SU-DHL-6 (cell line): ENCODE data around the gene NUDT14.

Experiments
- H2AFZ ChIP-seq: fragments of 200-600 bp; sonication (generic); 2 replicates; pipeline ENCODE4 v1.6.1; 2014; ENCODE audit warnings: low read depth, mild to moderate bottlenecking, moderate library complexity, mixed read lengths, antibody characterized with exemption, low read length; ENCODE audit not compliant: severe bottlenecking
- H3F3A ChIP-seq: fragments of 200-600 bp; shearing (Covaris generic); 2 replicates; pipeline ENCODE4 v1.6.0; 2016; ENCODE audit warnings: antibody characterized with exemption, mild to moderate bottlenecking; ENCODE audit not compliant: insufficient read depth
- H3K27ac ChIP-seq: fragments of 200-600 bp; sonication (generic); 2 replicates; pipeline ENCODE4 v1.5.1; 2016; ENCODE audit warnings: low read depth, mild to moderate bottlenecking, low read length, moderate library complexity, mixed read lengths
- H3K27me3 ChIP-seq: fragments of 200-600 bp; sonication (generic), shearing (Covaris generic); 2 replicates; pipeline ENCODE4 v1.6.0; 2014; ENCODE audit warnings: mild to moderate bottlenecking, low read length
- H3K36me3 ChIP-seq: fragments of 200-600 bp; sonication (generic); 2 replicates; pipeline ENCODE4 v1.6.1; 2014; ENCODE audit warnings: mild to moderate bottlenecking, low read length, mixed read lengths
- H3K4me2 ChIP-seq: fragments of 300-600, 200-600 bp; shearing (Covaris generic), sonication (generic); 2 replicates; pipeline ENCODE4 v1.6.0; 2014; ENCODE audit warnings: low read length, low read depth, mild to moderate bottlenecking; ENCODE audit not compliant: poor library complexity, severe bottlenecking
- H3K4me3 ChIP-seq: fragments of 200-600 bp; sonication (generic); 2 replicates; pipeline ENCODE4 v1.5.1; 2014; ENCODE audit warnings: antibody characterized with exemption, low read length, mild to moderate bottlenecking, mixed read lengths; ENCODE audit not compliant: insufficient read depth, poor library complexity, severe bottlenecking
- H3K79me2 ChIP-seq: fragments of 200-600 bp; sonication (generic); 2 replicates; pipeline ENCODE4 v1.6.1; 2014; ENCODE audit warnings: mild to moderate bottlenecking, low read length, moderate library complexity; ENCODE audit not compliant: insufficient read depth
- H3K9ac ChIP-seq: fragments of 200-600 bp; sonication (generic); 2 replicates; pipeline ENCODE4 v1.7.0; 2014; ENCODE audit warnings: mild to moderate bottlenecking, low read length
- H3K9me2 ChIP-seq: fragments of 200-600 bp; sonication (generic); replicated peaks from 2 replicates; pipeline ENCODE4 v1.6.1; 2014; ENCODE audit warnings: low read length; ENCODE audit not compliant: insufficient read depth
- H3K9me3 ChIP-seq: fragments of 200-600 bp; sonication (generic); 2 replicates; pipeline ENCODE4 v1.6.1; 2014; ENCODE audit warnings: low read length, mixed read lengths; ENCODE audit not compliant: insufficient read depth
- H4K20me1 ChIP-seq: fragments of 200-600 bp; sonication (generic); 2 replicates; pipeline ENCODE4 v1.6.1; 2014; ENCODE audit warnings: low read depth, mild to moderate bottlenecking, antibody characterized with exemption, low read length, moderate library complexity, mixed read lengths
- CTCF ChIP-seq: fragments of 200-600 bp; sonication (generic); IDR thresholded peaks from one replicate; pipeline ENCODE4 v1.5.1; 2017; ENCODE audit warnings: antibody characterized with exemption, mild to moderate bottlenecking, low read length, moderate library complexity; ENCODE audit not compliant: insufficient read depth, poor library complexity, severe bottlenecking
- EZH2phosphoT487 ChIP-seq: fragments of 200-600 bp; sonication (generic), shearing (Covaris generic); conservative IDR thresholded peaks from 2 replicates; pipeline ENCODE4 v1.6.1; 2018; ENCODE audit warnings: mild to moderate bottlenecking, antibody characterized with exemption, low read length, moderate library complexity, mixed read lengths

Gene NUDT14

DNA sequence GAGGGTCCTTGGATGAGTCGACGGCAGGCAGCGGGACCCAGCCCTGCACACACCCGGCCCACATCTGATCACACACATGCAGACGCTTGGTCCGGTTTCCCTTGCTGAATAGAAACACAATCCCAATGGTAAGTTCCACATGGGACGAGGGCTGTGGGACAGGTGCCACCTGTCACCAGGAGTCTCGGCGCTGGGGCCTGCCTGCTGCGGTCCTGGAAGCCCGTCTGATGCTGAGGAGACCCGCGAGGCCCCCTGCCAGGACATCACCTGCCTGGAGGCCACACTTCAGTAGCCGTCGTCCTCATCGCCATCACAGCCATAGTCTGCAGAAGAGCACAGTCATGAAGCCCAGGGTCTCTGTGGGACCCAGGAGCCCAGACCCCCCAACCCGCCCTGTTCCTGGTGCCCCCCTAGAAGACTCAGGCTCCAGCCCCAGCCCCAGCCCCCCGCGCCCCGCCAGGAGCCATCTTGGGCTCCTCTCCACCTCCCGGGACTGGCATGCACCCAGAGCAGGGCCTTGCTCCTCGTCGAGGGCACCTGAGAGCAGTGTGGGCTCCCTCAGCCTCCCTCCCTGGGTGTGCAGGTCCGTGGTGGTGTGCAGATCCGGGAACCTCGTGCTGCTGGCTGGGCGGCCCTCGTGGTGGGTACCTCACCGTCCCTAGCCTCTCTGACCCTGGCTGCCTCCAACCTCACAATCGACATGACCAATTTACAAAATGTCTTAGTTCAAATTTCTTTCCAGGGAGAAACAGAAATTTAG, 29.3 kb upstream of the NUDT14 start:
- Histone ChIP-seq H3K27ac (no peak overlapping the region), H3K4me3 (no peak overlapping the region), H3K79me2 (no peaks in the 10 kb centered on the region), H3K27me3 (no peaks in the 10 kb centered on the region), H3K9me2 (no peaks in the 10 kb centered on the region), H3F3A (no peaks in the 10 kb centered on the region), H3K9me3 (no peaks in the 10 kb centered on the region), H2AFZ (no peak overlapping the region), H3K4me2 (no peak overlapping the region), H3K9ac (no peak overlapping the region), H4K20me1 (no peaks in the 10 kb centered on the region), H3K36me3 (no peaks in the 10 kb centered on the region)
- TF ChIP-seq EZH2phosphoT487, result no peak
- no peak for TF ChIP-seq CTCF

GRCh38 chr14:105209646-105210045, 28.5 kb upstream of the NUDT14 start:
- Histone ChIP-seq H3K4me3 (no peak overlapping the region), H3K27me3 (no peaks in the 10 kb centered on the region), H4K20me1 (no peaks in the 10 kb centered on the region), H3K4me2 (no peak overlapping the region), H3F3A (no peaks in the 10 kb centered on the region), H3K9me3 (no peaks in the 10 kb centered on the region), H3K79me2 (no peaks in the 10 kb centered on the region), H3K9ac (no peak overlapping the region), H3K36me3 (no peaks in the 10 kb centered on the region), H3K27ac (no peak overlapping the region), H2AFZ (no peak overlapping the region), H3K9me2 (no peaks in the 10 kb centered on the region)
- no peak for TF ChIP-seq EZH2phosphoT487
- TF ChIP-seq CTCF, result no peak

DNA sequence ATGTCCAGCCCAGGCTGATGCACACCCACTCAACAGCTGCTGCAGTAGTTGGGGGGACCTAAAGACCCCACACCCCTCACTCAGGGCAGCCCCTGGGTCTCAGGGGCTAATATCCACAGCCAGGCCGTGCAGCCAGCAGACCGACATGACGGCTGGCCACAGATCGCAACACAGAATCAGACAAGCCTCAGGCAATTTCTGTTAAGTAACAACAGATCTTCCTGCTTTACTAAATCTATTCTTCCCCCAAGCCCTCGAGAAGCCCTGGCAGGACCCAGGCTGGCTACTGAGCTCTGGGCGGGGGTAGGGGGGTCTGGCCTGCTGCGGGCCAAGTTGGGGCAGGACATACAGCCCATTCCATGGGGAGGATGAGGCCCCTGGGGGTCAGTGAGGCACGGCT, 28.0 kb upstream of the NUDT14 start:
- TF ChIP-seq CTCF, result no peak
- no peak for TF ChIP-seq EZH2phosphoT487
- Histone ChIP-seq H3K9me3 (no peaks in the 10 kb centered on the region), H3K4me2 (no peak overlapping the region), H3K9ac (no peak overlapping the region), H2AFZ (no peak overlapping the region), H3K79me2 (no peaks in the 10 kb centered on the region), H3K4me3 (no peak overlapping the region), H4K20me1 (no peaks in the 10 kb centered on the region), H3K9me2 (no peaks in the 10 kb centered on the region), H3K27me3 (no peaks in the 10 kb centered on the region), H3K36me3 (no peaks in the 10 kb centered on the region), H3F3A (no peaks in the 10 kb centered on the region), H3K27ac (no peak overlapping the region)
